Tibial artery (tissue), 4 donors: ENCODE data around the gene RANGRF.

Experiments used
- DNase-seq, 2 donors: peaks; one replicate each; pipeline ENCODE4 v3.0.0-alpha.2; 2019
- H3K27ac ChIP-seq, 2 donors: fragments of 200-600 bp; sonication (generic) in 1 of 2; 1 replicate in 1 of 2; 2 replicates in 1 of 2; pipeline ENCODE4 v1.5.1; 2018 to 2019; ENCODE audit warnings: mild to moderate bottlenecking in 1 of 2
- H3K27me3 ChIP-seq, 2 donors: fragments of 200-600 bp; sonication (generic) in 1 of 2; one replicate each; pipeline versions ENCODE4 v1.5.1 to v1.6.0; 2016 to 2019
- H3K36me3 ChIP-seq, 3 donors: fragments of 200-600 bp; sonication (generic) in 2 of 3; one replicate each; pipeline ENCODE4 v1.5.1; 2016 to 2019; ENCODE audit warnings: mild to moderate bottlenecking in 2 of 3
- H3K4me1 ChIP-seq, 4 donors: fragments of 200-600 bp; sonication (generic) in 2 of 4; 1 replicate in 3 of 4; 2 replicates in 1 of 4; pipeline ENCODE4 v1.5.1; 2016 to 2019
- H3K4me3 ChIP-seq, 2 donors: fragments of 200-600 bp; sonication (generic) in 1 of 2; 1 replicate in 1 of 2; 2 replicates in 1 of 2; pipeline ENCODE4 v1.5.1; 2018 to 2019; ENCODE audit warnings: mild to moderate bottlenecking in 2 of 2
- H3K9me3 ChIP-seq, 3 donors: fragments of 200-600 bp; sonication (generic) in 1 of 3; one replicate each; pipeline ENCODE4 v1.5.1; 2016 to 2019
- intact Hi-C: fragments of 100-400 bp; cut with DNase I; formaldehyde crosslinking; loops from one replicate; pipeline ENCODE4 v1.15.0; 2023; ENCODE audit warnings: low total_unique reads
- TF ChIP-seq, protein P1 (sequence below), 2 experiments: fragments of 200-600 bp in 1 of 2; fragments of 450-650 bp in 1 of 2; IDR thresholded peaks; one replicate each; pipeline ENCODE4 v1.5.1; 2017 to 2019; ENCODE audit warnings: antibody characterized with exemption in 2 of 2, mild to moderate bottlenecking in 1 of 2, moderate library complexity in 1 of 2

Gene RANGRF

GRCh38 chr17:8311131-8311790, 22.8 kb downstream of the RANGRF start:
- Histone ChIP-seq H3K36me3 (no peaks in the 10 kb centered on the region), H3K4me1 (peaks cover 0 to 16% (median 9%) of the 10 kb centered on the region in 4 donors), H3K9me3 (no peaks in the 10 kb centered on the region), H3K27me3 (peaks cover 0 to 56% of the 10 kb centered on the region in 2 donors), H3K4me3 (peak overlapping the region; percentile 5 to 16), H3K27ac (no peak overlapping the region)
- intact Hi-C loops: loop anchor here (5.0 kb wide), 1 partner anchor 49 kb away; no protein-coding TSS in a partner anchor
- no peak for DNase-seq
- TF ChIP-seq, protein P1, sequence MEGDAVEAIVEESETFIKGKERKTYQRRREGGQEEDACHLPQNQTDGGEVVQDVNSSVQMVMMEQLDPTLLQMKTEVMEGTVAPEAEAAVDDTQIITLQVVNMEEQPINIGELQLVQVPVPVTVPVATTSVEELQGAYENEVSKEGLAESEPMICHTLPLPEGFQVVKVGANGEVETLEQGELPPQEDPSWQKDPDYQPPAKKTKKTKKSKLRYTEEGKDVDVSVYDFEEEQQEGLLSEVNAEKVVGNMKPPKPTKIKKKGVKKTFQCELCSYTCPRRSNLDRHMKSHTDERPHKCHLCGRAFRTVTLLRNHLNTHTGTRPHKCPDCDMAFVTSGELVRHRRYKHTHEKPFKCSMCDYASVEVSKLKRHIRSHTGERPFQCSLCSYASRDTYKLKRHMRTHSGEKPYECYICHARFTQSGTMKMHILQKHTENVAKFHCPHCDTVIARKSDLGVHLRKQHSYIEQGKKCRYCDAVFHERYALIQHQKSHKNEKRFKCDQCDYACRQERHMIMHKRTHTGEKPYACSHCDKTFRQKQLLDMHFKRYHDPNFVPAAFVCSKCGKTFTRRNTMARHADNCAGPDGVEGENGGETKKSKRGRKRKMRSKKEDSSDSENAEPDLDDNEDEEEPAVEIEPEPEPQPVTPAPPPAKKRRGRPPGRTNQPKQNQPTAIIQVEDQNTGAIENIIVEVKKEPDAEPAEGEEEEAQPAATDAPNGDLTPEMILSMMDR (IDR thresholded peaks at IDR 0.05): no peak

GRCh38 chr17:8312251-8312650, 23.8 kb downstream of the RANGRF start:
- Histone ChIP-seq H3K4me1 (peaks cover 0 to 16% (median 9%) of the 10 kb centered on the region in 4 donors), H3K4me3 (no peak overlapping the region), H3K27ac (no peak overlapping the region), H3K27me3 (peaks cover 0 to 66% of the 10 kb centered on the region in 2 donors), H3K36me3 (no peaks in the 10 kb centered on the region), H3K9me3 (no peaks in the 10 kb centered on the region)
- TF ChIP-seq, protein P1 (IDR thresholded peaks at IDR 0.05): no peak
- no peak for DNase-seq
- intact Hi-C loops: loop anchor here (5.0 kb wide), 1 partner anchor 50 kb away; no protein-coding TSS in a partner anchor

- DNase-seq: no peak
- peaks cover 0 to 16% (median 9%) of the 10 kb centered on the region in 4 donors for H3K4me1 ChIP-seq
- no peaks in the 10 kb centered on the region for H3K9me3 ChIP-seq
- H3K4me3 ChIP-seq: no peak overlapping the region
- intact Hi-C loops: loop anchor here (5.0 kb wide), 1 partner anchor 51 kb away; no protein-coding TSS in a partner anchor
- H3K27me3 ChIP-seq: peaks cover 0 to 66% of the 10 kb centered on the region in 2 donors
- no peak overlapping the region for H3K27ac ChIP-seq
- TF ChIP-seq, protein P1 (IDR thresholded peaks at IDR 0.05): no peak
- no peaks in the 10 kb centered on the region for H3K36me3 ChIP-seq
Measured at GRCh38 chr17:8312726-8313600, 24.5 kb downstream of the RANGRF start.

GRCh38 chr17:8314797-8315763, 26.6 kb downstream of the RANGRF start:
- DNase-seq: no peak
- H3K9me3 ChIP-seq: no peaks in the 10 kb centered on the region
- H3K27ac ChIP-seq: no peak overlapping the region

More at GRCh38 chr17:8314797-8315763, 26.6 kb downstream of the RANGRF start:
- intact Hi-C loops: loop anchor here (5.0 kb wide), 1 partner anchor 53 kb away; no protein-coding TSS in a partner anchor
- H3K36me3 ChIP-seq: no peaks in the 10 kb centered on the region
- H3K27me3 ChIP-seq: peaks cover 0 to 72% of the 10 kb centered on the region in 2 donors
- TF ChIP-seq, protein P1 (IDR thresholded peaks at IDR 0.05): no peak
- no peak overlapping the region for H3K4me3 ChIP-seq
- H3K4me1 ChIP-seq: peaks cover 0 to 16% (median 9%) of the 10 kb centered on the region in 4 donors
